CD4-positive, CD25-positive, alpha-beta regulatory T cell (primary cell): ENCODE data around the gene ESR1. TPM values are rescaled to one million over a fixed set of nuclear protein-coding genes. Genes with fewer than 3 reads are reported as not detected.

Experiments
- ATAC-seq, 2 donors: fragments of 150-1000 bp; cut with Tn5 transposase; one replicate each; pipeline ENCODE4 v1.10.0; 2021; ENCODE audit warnings: low read depth in 2 of 2, moderate number of reproducible peaks in 2 of 2, moderate library complexity in 1 of 2
- DNase-seq, 3 donors: peaks; one replicate each; pipeline versions ENCODE4 v3.0.0 to v3.0.0-alpha.2; 2012 to 2022; ENCODE audit warnings: mixed read lengths in 1 of 3
- H3K27ac ChIP-seq: one replicate; pipeline ENCODE4 v1.7.0; 2013; ENCODE audit warnings: mild to moderate bottlenecking, low read length; ENCODE audit not compliant: insufficient read depth, poor library complexity, severe bottlenecking
- H3K27me3 ChIP-seq: one replicate; pipeline ENCODE4 v1.7.0; 2013; ENCODE audit warnings: low read length; ENCODE audit not compliant: control insufficient read depth, insufficient read depth
- H3K36me3 ChIP-seq: one replicate; pipeline ENCODE4 v1.7.0; 2013; ENCODE audit warnings: mild to moderate bottlenecking, low read length, moderate library complexity; ENCODE audit not compliant: control insufficient read depth, insufficient read depth
- H3K4me1 ChIP-seq: 2 replicates; pipeline ENCODE4 v1.7.0; 2013; ENCODE audit warnings: mild to moderate bottlenecking, low read length; ENCODE audit not compliant: insufficient read depth, control insufficient read depth, poor library complexity, severe bottlenecking
- H3K4me3 ChIP-seq: one replicate; pipeline ENCODE4 v1.7.0; 2013; ENCODE audit warnings: low read depth, mild to moderate bottlenecking, low read length, moderate library complexity
- H3K9me3 ChIP-seq, 2 experiments: 1 replicate in 1 of 2; 2 replicates in 1 of 2; pipeline ENCODE4 v1.7.0; 2013; ENCODE audit warnings: low read length in 2 of 2, mild to moderate bottlenecking in 1 of 2, moderate library complexity in 1 of 2; ENCODE audit not compliant: control insufficient read depth in 2 of 2
- H3K27ac Mint-ChIP-seq, 3 donors: one replicate each; pipeline ENCODE4 v1.8.0; 2020 to 2022; ENCODE audit warnings: mild to moderate bottlenecking in 3 of 3, mixed read lengths in 3 of 3, moderate library complexity in 2 of 3
- H3K27me3 Mint-ChIP-seq: one replicate; pipeline ENCODE4 v1.8.0; 2022; ENCODE audit warnings: mild to moderate bottlenecking, mixed read lengths
- H3K36me3 Mint-ChIP-seq: one replicate; pipeline ENCODE4 v1.8.0; 2020; ENCODE audit warnings: mixed read lengths
- H3K4me1 Mint-ChIP-seq, 4 donors: one replicate each; pipeline ENCODE4 v1.8.0; 2020 to 2022; ENCODE audit warnings: mixed read lengths in 4 of 4, mild to moderate bottlenecking in 1 of 4
- H3K4me3 Mint-ChIP-seq, 4 donors: one replicate each; pipeline ENCODE4 v1.8.0; 2020 to 2022; ENCODE audit warnings: mild to moderate bottlenecking in 4 of 4, mixed read lengths in 4 of 4, moderate library complexity in 3 of 4
- H3K9me3 Mint-ChIP-seq, 7 donors: one replicate each; pipeline ENCODE4 v1.8.0; 2020 to 2022; ENCODE audit warnings: mixed read lengths in 7 of 7, mild to moderate bottlenecking in 3 of 7, moderate library complexity in 2 of 7
- polyA plus RNA-seq, 4 donors: library from polyadenylated mRNA; unstranded; fragments of 300-500 nt; fragmentation: Illumina TruSeq; gene quantifications; one replicate each; pipeline ENCODE4 v1.2.3, GENCODE V29; 2021
- total RNA-seq: library from RNA; stranded (reverse); gene quantifications from one replicate; pipeline ENCODE4 v1.2.3, GENCODE V29; 2022

ESR1 gene
- total and polyA plus RNA-seq, 5 donors from 2014 or later: 0.18 to 4.7 (median 0.68) TPM

GRCh38 chr6:152170702-152171667 is 363.5 kb downstream of the ESR1 start:
- peaks cover 19 to 66% (median 53%) of the 10 kb centered on the region in 4 donors for H3K4me1 Mint-ChIP-seq
- Histone ChIP-seq H3K27ac (peak overlapping the region; percentile 91), H3K4me1 (peaks cover 45% of the 10 kb centered on the region), H3K27me3 (no peaks in the 10 kb centered on the region), H3K4me3 (peak overlapping the region; percentile 77), H3K36me3 (peaks cover 71% of the 10 kb centered on the region), H3K9me3 (no peaks in the 10 kb centered on the region)
- DNase-seq (peak; percentile 44 to 90 (median 79)), ATAC-seq (peak; percentile 93 to 94)
- H3K27ac Mint-ChIP-seq: peak overlapping the region; percentile 94 to 99 (median 95)
- peaks cover 0 to 3% (median 0%) of the 10 kb centered on the region in 7 donors for H3K9me3 Mint-ChIP-seq
- no peaks in the 10 kb centered on the region for H3K27me3 Mint-ChIP-seq
- peaks cover 50% of the 10 kb centered on the region for H3K36me3 Mint-ChIP-seq
- peak overlapping the region; percentile 65 to 86 (median 83) for H3K4me3 Mint-ChIP-seq

DNA sequence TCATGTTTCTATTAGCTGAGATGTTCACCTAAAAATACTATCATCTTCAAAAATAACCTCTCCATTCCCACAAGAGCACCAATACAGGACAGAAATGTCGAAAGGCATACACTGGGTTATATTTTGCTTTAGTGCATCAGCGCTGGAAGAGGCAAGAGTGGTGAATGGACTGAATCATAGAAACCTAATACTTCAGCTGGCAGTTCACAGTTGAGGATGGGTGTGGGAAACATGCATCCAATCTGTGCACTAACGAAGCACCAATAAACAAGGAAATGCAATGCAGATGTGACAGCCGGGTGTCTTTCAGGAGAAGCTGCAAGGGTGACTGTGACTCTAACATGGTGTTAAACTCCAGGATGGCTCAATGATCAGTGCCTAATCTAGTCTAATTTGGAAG is 365.8 kb downstream of the ESR1 start:
- no peaks in the 10 kb centered on the region for H3K9me3 ChIP-seq
- H3K4me1 Mint-ChIP-seq: peaks cover 19 to 66% (median 51%) of the 10 kb centered on the region in 4 donors
- H3K4me3 Mint-ChIP-seq: peak overlapping the region in 3 of 4 donors; percentile 6 to 48 (median 22)

DNA sequence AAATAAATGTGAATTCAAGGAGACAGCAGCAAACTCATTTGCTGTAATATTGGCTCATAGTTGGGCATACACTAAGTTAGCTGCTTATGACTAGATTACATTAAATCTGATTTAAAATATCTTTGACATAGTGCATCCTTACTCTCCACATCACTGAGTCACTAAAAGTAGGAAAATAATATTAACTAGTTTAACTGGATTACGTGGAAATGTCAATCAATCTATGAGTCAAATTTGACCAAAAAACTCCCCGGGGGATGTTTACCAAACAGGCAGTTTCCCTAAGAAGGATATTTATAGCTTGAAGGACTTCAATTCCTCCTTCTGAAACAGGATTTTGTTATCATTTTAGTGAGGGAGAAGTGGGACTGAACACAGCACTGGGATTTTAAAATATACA is 366.5 kb downstream of the ESR1 start:
- Histone ChIP-seq H3K27me3 (no peaks in the 10 kb centered on the region), H3K4me1 (peaks cover 45% of the 10 kb centered on the region), H3K27ac (peak overlapping the region; percentile 91), H3K4me3 (peak overlapping the region; percentile 77), H3K36me3 (peaks cover 73% of the 10 kb centered on the region), H3K9me3 (no peaks in the 10 kb centered on the region)
- DNase-seq: no peak
- no peak for ATAC-seq
- peak overlapping the region; percentile 73 to 96 (median 78) for H3K27ac Mint-ChIP-seq
- peak overlapping the region in 2 of 4 donors; percentile 6 to 35 for H3K4me3 Mint-ChIP-seq
- peaks cover 44% of the 10 kb centered on the region for H3K36me3 Mint-ChIP-seq
- H3K27me3 Mint-ChIP-seq: no peaks in the 10 kb centered on the region
- H3K9me3 Mint-ChIP-seq: peaks cover 0 to 3% (median 0%) of the 10 kb centered on the region in 7 donors
- H3K4me1 Mint-ChIP-seq: peaks cover 19 to 66% (median 51%) of the 10 kb centered on the region in 4 donors

More for the DNA sequence above, 365.8 kb downstream of the ESR1 start:
- ATAC-seq (no peak), DNase-seq (no peak)
- Mint-ChIP-seq H3K9me3 (peaks cover 0 to 3% (median 0%) of the 10 kb centered on the region in 7 donors), H3K27me3 (no peaks in the 10 kb centered on the region), H3K27ac (peak overlapping the region; percentile 73 to 96 (median 78)), H3K36me3 (peaks cover 46% of the 10 kb centered on the region)
- H3K36me3 ChIP-seq: peaks cover 70% of the 10 kb centered on the region
- peaks cover 45% of the 10 kb centered on the region for H3K4me1 ChIP-seq
- no peaks in the 10 kb centered on the region for H3K27me3 ChIP-seq
- H3K4me3 ChIP-seq: peak overlapping the region; percentile 77
- peak overlapping the region; percentile 91 for H3K27ac ChIP-seq

- peaks cover 71% of the 10 kb centered on the region for H3K36me3 ChIP-seq
These were observed 368.8 kb downstream of the ESR1 start for GRCh38 chr6:152176268-152176667.

More at GRCh38 chr6:152176268-152176667, 368.8 kb downstream of the ESR1 start:
- peak overlapping the region in 1 of 3 donors; percentile 61 for H3K27ac Mint-ChIP-seq
- peak overlapping the region in 1 of 4 donors; percentile 58 for H3K4me3 Mint-ChIP-seq
- Histone ChIP-seq H3K27ac (no peak overlapping the region), H3K27me3 (no peaks in the 10 kb centered on the region), H3K4me3 (no peak overlapping the region), H3K4me1 (peaks cover 40% of the 10 kb centered on the region), H3K9me3 (no peaks in the 10 kb centered on the region)
- no peaks in the 10 kb centered on the region for H3K27me3 Mint-ChIP-seq
- H3K4me1 Mint-ChIP-seq: peaks cover 21 to 67% (median 49%) of the 10 kb centered on the region in 4 donors
- peaks cover 41% of the 10 kb centered on the region for H3K36me3 Mint-ChIP-seq
- no peak for ATAC-seq
- DNase-seq: no peak
- no peaks in the 10 kb centered on the region for H3K9me3 Mint-ChIP-seq
